OCI-LY1 (cell line): ENCODE data around the gene CLIC1.

Experiments used
- H2AFZ ChIP-seq: fragments of 200-600 bp; sonication (generic), shearing (Covaris generic); 2 replicates; pipeline ENCODE4 v1.6.0; 2014; ENCODE audit warnings: antibody characterized with exemption, mild to moderate bottlenecking, low read length
- H3F3A ChIP-seq: fragments of 200-600 bp; sonication (generic), shearing (Covaris generic); 2 replicates; pipeline ENCODE4 v1.6.0; 2014; ENCODE audit warnings: mild to moderate bottlenecking, antibody characterized with exemption, low read length, moderate library complexity; ENCODE audit not compliant: insufficient read depth
- H3K27ac ChIP-seq: fragments of 200-600 bp; sonication (generic); 2 replicates; pipeline ENCODE4 v1.5.1; 2014; ENCODE audit warnings: low read length, mixed run types, mild to moderate bottlenecking, low read depth; ENCODE audit not compliant: poor library complexity, severe bottlenecking
- H3K27me3 ChIP-seq: fragments of 200-600 bp; sonication (generic); 2 replicates; pipeline ENCODE4 v1.6.0; 2014; ENCODE audit warnings: antibody characterized with exemption, mild to moderate bottlenecking, low read length, moderate library complexity; ENCODE audit not compliant: insufficient read depth
- H3K36me3 ChIP-seq: fragments of 200-600 bp; sonication (generic); 2 replicates; pipeline ENCODE4 v1.6.1; 2014; ENCODE audit warnings: mild to moderate bottlenecking, antibody characterized with exemption, low read length, moderate library complexity, mixed read lengths; ENCODE audit not compliant: insufficient read depth
- H3K4me1 ChIP-seq: fragments of 200-600 bp; sonication (generic); 2 replicates; pipeline ENCODE4 v1.5.1; 2014; ENCODE audit warnings: mild to moderate bottlenecking, low read length, moderate library complexity; ENCODE audit not compliant: insufficient read depth, severe bottlenecking
- H3K4me2 ChIP-seq: fragments of 200-600 bp; sonication (generic), shearing (Covaris generic); 2 replicates; pipeline ENCODE4 v1.6.1; 2014; ENCODE audit warnings: low read length
- H3K4me3 ChIP-seq: fragments of 200-600 bp; sonication (generic); 2 replicates; pipeline ENCODE4 v1.5.1; 2014; ENCODE audit warnings: low read length, low read depth, mild to moderate bottlenecking, mixed read lengths; ENCODE audit not compliant: poor library complexity, severe bottlenecking
- H3K79me2 ChIP-seq: fragments of 200-600 bp; shearing (Covaris generic); 2 replicates; pipeline ENCODE4 v1.6.1; 2016; ENCODE audit warnings: mixed run types, low read length, mixed read lengths; ENCODE audit not compliant: insufficient read depth
- H3K9ac ChIP-seq: fragments of 200-600 bp; sonication (generic), shearing (Covaris generic); 2 replicates; pipeline ENCODE4 v1.6.1; 2014; ENCODE audit warnings: mild to moderate bottlenecking, low read length, mixed read lengths
- H3K9me2 ChIP-seq: fragments of 200-600 bp; sonication (generic), shearing (Covaris generic); 2 replicates; pipeline ENCODE4 v1.6.1; 2014; ENCODE audit warnings: low read depth, mild to moderate bottlenecking, low read length, mixed read lengths
- H3K9me3 ChIP-seq: fragments of 200-600 bp; shearing (Covaris generic); 2 replicates; pipeline ENCODE4 v1.6.1; 2014; ENCODE audit warnings: low read length, mixed read lengths
- H4K20me1 ChIP-seq: fragments of 200-600 bp; sonication (generic), shearing (Covaris generic); 2 replicates; pipeline ENCODE4 v1.6.0; 2016; ENCODE audit warnings: mild to moderate bottlenecking, low read length; ENCODE audit not compliant: insufficient read depth
- CTCF ChIP-seq: fragments of 200-600 bp; sonication (generic), shearing (Covaris generic); IDR thresholded peaks from 2 replicates; pipeline ENCODE4 v1.5.1; 2017; ENCODE audit warnings: mild to moderate bottlenecking, antibody characterized with exemption, low read length, moderate library complexity, mixed read lengths
- EZH2 ChIP-seq: fragments of 200-600 bp; sonication (generic), shearing (Covaris generic); IDR thresholded peaks from 2 replicates; pipeline ENCODE4 v1.8.0; 2017; ENCODE audit warnings: borderline replicate concordance, mixed run types, mild to moderate bottlenecking, antibody characterized with exemption, low read length, moderate library complexity, mixed read lengths

CLIC1 gene

DNA sequence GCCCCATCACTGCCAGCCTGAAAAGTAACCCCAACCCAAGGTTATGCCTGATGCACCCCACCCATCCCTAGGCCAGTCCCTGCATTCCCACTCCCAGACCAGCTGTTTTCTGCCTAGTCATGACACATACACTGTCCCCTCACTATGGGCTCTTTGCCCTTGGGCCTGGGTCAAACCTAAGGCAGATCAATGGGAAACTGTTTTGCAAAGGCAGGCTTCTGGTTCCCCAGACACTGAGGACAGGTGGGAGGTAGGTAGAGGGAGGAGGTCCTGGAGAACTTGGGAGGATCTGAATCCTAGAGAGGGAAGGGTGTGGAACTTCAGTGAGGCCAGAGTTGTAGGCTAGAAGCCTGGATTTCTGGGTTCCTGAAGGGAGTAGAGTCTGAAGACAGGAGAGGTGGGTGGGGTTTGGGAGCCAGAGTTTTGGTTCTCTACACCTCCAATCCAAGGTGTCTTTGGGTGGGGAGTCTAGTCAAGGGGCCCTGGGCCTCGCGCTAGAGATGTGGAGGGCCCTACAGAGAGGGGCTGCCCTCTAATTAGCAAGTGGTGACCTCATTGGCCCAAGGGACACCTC is 2.0 kb downstream of the CLIC1 start:
- no peaks in the 10 kb centered on the region for H3K27me3 ChIP-seq
- H3K9ac ChIP-seq = peak overlapping the region; percentile 87; the same call in 1 of the 2 replicates
- H3K4me1 ChIP-seq = peaks cover 48% of the 10 kb centered on the region
- TF ChIP-seq EZH2 (no peak), CTCF (no peak)
- peaks cover 12% of the 10 kb centered on the region; the same call in 1 of the 2 replicates for H3F3A ChIP-seq
- H3K36me3 ChIP-seq = peaks cover 36% of the 10 kb centered on the region
- H3K4me2 ChIP-seq = peak overlapping the region; percentile 79
- no peaks in the 10 kb centered on the region for H3K9me2 ChIP-seq
- H2AFZ ChIP-seq = no peak overlapping the region
- peak overlapping the region; percentile 82 for H3K4me3 ChIP-seq
- H3K9me3 ChIP-seq = no peaks in the 10 kb centered on the region
- peak overlapping the region; percentile 94 for H3K27ac ChIP-seq
- peaks cover 10% of the 10 kb centered on the region; the same call in 1 of the 2 replicates for H3K79me2 ChIP-seq
- no peaks in the 10 kb centered on the region for H4K20me1 ChIP-seq

DNA sequence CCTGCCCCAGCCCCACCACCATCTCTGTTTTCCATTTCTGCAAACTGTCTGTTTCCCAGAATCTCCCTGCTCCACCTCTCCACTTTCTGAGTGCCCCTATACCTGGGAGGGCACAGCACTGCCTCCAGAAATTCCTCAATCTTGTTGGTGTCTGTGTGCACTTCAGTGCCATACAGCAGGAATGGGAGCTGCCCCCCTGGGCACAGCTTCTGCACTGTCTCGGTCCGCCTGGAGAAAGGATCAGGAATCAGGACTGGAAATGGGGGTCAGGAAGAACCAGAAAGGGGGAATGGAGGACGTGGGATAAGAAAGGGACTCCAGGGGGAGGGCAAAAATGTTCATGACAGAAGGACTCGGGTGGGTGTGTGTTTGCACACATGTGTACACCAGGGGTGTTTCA is 2.6 kb downstream of the CLIC1 start:
- Histone ChIP-seq H3K79me2 (peaks cover 10% of the 10 kb centered on the region; the same call in 1 of the 2 replicates), H3K4me3 (no peak overlapping the region), H3K9me3 (no peaks in the 10 kb centered on the region), H3K9ac (no peak overlapping the region), H3F3A (peaks cover 12% of the 10 kb centered on the region; the same call in 1 of the 2 replicates), H4K20me1 (no peaks in the 10 kb centered on the region), H3K27ac (peak overlapping the region; percentile 94), H3K9me2 (no peaks in the 10 kb centered on the region), H3K27me3 (no peaks in the 10 kb centered on the region), H3K4me1 (peaks cover 48% of the 10 kb centered on the region), H2AFZ (no peak overlapping the region), H3K4me2 (peak overlapping the region; percentile 79; the same call in 1 of the 2 replicates), H3K36me3 (peaks cover 36% of the 10 kb centered on the region)
- no peak for TF ChIP-seq EZH2
- no peak for TF ChIP-seq CTCF

DNA sequence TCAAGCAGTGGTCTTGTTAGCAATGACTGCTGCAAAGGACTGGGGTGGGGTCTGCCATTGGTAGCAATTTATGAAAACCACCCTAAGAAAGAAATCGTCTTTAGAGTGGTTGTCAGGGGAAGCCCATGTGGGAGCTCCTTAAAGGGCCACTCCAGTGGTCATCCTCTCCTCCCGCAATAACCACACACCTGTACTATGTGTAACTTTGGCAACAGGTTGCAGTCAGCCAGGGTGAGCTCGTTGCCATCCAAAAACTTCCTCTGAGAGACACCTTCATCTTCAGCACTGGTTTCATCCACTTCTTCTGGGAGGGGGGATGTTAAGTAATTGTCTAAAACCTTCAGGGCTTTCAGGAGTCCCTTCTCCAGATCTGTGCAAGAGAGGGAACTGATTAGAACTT is 4.3 kb downstream of the CLIC1 start:
- Histone ChIP-seq H3K27ac (no peak overlapping the region), H4K20me1 (no peaks in the 10 kb centered on the region), H3K36me3 (peaks cover 36% of the 10 kb centered on the region), H3K4me3 (no peak overlapping the region), H2AFZ (no peak overlapping the region), H3K4me1 (peaks cover 48% of the 10 kb centered on the region), H3K79me2 (peaks cover 10% of the 10 kb centered on the region; the same call in 1 of the 2 replicates), H3K4me2 (no peak overlapping the region), H3K9ac (no peak overlapping the region), H3F3A (peaks cover 13% of the 10 kb centered on the region), H3K9me2 (no peaks in the 10 kb centered on the region), H3K9me3 (no peaks in the 10 kb centered on the region), H3K27me3 (no peaks in the 10 kb centered on the region)
- no peak for TF ChIP-seq CTCF
- no peak for TF ChIP-seq EZH2
